Jurkat, Clone E6-1 (cell line): Measurements from ENCODE around the gene IRF2BP2.

Source experiments
- DNase-seq: peaks from one replicate; pipeline ENCODE4 v3.0.0-alpha.2; 2011; ENCODE audit warnings: low read depth, low spot score
- H3K4me3 ChIP-seq: 2 replicates; pipeline ENCODE4 v1.5.1; 2011; ENCODE audit warnings: mild to moderate bottlenecking, low read length, control low read depth, moderate library complexity

Gene IRF2BP2

DNA sequence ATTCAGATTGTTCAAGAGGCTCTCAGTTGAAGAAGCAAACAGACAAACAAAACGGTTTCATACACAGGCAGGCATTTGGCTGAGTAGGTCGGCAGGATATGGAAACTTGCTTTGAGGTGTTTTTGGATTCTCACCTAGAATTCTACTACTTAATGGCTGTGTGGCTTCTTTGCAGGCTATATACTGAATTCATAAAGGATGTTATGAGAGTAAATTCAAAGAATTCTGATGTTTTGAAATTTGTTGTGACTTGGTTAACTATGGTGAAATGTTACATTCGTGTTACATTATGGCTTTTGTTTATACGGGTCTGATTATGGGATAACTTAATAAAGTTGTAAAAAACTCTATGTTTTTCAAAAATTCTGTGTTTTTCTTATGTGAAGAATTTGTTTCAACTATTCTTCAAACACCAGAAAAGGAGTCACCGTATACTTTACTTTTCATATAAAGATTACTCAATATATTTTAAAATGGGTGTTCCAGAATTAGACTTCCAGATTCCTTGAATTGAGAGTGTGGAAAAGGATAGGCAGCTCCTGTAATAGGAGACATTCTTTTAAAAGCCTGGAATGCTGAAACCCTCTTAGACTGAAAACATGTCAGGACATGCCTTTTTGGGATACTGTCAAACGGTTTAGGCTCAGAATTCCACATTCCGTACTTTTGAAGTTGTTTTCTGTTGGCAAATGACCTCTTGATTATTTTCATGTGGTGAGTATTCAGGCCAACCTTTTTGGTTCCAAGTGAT, 8.2 kb upstream of the IRF2BP2 start:
- no peak overlapping the region for H3K4me3 ChIP-seq
- no peak for DNase-seq

DNA sequence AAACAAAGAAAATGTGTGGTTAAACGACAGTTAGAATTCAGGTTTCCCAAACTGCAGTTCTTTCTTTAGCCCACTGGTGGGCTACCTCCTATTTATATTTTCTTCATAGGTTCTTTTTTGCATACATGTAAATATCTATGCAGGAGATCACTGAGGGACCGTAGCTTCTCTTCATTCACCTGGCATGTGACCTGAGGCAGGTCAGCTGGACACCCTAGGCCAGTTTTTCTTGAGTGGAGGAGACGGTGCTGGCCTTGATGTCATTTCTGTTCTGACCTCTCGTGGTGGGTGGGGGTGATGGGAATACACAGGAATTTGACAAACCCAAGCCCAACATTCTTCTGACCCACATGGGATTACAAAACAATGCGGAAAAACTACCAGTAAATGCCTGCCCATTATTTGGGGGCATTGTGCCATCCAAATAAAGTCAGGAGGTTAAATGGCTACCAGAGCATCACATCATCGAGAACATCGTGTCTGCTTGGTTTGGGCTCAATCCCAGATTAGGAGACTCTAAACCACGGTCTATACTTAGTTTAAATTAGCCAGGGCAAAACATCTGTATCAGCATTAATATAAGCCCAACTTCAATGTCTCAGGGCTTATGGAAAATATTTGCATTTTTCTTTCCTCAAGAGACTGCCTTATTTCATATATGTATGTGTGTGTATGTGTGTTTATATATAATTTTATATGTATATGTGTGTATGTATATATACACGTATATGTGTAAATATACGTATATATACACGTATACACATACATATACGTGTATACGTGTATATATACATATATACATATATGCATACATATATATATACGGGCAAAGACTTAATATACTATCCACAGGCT, 7.4 kb upstream of the IRF2BP2 start:
- no peak for DNase-seq

DNA sequence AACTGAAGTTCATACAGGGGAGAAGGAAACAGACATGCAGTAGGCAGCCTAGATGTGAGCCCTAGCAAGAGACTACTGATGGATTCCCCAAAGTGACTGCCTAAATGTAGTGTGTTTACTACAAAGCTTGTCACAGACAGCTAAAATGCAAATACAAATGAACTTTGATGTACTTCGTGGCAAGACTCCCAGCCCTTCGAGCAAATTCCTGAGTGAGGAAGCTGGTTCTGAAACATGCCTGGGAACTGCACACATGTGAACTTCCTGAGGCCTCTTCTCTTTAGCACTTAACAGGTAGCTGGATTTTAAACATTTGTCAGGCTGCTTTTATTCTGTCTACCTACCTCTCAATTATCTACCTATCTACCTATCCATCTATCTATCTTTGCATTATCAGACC, 6.7 kb upstream of the IRF2BP2 start:
- no peak for DNase-seq
- H3K4me3 ChIP-seq, result no peak overlapping the region

More for the DNA sequence above, 7.4 kb upstream of the IRF2BP2 start:
- no peak overlapping the region for H3K4me3 ChIP-seq

DNA sequence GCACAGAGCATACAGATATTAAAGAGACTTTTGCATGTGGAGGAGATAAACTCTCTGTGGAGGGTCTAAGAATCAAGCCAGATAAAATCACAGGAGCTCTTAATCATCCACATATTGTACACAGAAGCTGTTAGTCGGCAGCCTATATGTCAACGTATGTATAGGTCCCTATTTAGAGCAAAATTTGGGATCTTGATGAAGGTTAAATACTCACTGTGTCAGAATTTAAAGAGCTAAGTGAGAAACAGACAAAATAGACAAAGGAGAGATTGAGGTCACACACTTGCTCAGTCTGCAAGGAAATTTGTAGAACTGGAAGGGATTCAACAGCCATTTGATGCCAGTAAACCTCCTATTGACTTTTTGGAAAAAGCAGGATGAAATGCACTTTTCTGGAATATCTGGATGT, 4.1 kb upstream of the IRF2BP2 start:
- no peak for DNase-seq
- H3K4me3 ChIP-seq, result no peak overlapping the region

DNA sequence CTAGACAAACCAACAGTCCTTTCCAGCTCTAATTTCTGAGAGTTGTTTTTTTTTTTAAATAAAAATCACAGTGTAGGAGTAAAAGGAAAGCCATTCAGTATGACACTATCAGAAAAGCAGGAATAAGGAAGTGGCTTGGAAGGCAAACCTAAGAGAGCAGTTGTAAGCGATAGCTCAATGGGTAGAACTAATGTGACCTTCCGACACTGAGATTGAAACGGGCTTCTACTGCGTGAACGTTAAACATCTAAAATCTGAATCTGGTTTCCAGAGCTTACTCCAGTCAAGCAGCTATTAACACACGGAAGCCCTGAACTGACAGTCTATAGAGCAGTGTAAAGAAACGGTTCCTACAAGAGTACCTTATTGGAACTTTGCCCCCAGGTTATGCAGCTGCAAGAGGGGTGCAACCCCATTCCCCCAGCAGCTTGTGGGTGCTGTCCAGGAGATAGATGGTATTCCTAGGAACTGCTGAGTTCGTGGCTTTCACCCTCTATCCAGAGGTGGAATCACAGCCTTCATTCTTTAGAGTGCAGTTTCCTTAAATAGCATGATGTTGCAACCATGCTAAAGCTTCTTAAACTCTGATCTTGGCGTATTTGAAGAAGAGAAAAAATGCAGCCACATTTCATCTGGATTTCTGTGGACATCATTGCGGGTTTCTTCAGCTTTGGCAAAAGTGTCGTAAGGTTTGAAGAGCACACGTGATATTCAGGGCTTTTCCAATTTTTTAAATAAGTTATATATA, 3.3 kb upstream of the IRF2BP2 start:
- no peak for DNase-seq
- peak overlapping the region; percentile 80 for H3K4me3 ChIP-seq

DNA sequence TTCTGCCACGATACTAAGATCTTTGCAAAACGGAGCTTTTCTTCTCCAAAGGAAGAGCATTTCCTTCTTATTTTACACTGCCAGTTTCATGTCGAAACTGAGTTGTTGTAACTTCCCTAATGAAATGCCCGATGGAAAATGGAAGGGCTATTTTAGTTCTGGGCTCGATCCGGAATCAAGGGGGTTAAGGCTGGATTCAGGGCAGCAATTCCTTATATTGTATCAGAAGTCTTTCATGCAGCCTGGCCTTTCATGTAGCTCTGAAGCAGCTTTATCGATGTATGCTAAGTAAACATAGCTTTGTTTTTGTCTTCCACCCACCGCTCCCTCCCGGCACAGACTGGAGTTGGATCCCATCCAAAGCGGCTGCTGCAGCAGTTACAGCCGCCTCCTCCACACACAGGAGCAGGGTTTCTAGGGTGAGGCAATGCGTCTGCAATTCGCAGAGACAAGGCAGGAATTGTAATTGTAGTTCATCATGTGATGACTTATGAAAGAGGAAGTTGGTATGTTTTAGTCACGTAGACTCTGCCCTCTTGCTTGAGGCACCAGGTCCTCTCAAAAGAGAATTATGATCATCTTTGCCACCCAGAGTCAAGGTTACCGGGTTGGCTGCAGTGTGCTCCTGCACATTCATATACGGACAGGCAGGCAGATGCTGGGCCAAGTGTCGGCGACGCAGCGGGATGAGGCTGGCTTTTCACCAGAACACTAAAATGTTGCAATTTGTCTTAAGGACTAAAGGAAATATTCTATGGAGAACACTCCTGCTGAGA, 2.6 kb upstream of the IRF2BP2 start:
- DNase-seq, result peak; percentile 89
- H3K4me3 ChIP-seq, result peak overlapping the region; percentile 80

DNA sequence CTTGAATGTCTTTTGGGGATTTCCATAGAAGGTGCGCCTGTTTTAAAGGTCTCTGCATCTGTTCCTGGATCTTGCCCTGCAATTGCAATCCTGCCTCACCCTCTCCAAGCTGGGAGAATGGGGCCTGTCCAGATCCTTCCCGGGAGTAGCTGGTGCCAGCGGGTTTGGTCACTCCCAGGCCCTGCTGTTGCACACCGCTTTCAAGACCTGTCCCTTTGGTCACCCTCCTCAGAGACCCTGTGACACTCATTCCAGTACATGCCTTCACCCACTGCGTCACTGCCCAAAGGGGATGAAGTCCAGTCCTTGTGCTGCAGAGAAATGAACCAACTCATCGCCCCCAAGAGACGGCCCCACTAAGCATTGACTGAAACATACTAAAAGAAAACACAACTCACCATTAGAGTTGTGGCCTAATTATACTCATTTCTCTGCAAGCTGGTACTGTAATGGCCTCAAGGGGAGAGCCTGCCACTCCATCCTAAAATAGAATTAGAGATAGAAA, 1.9 kb upstream of the IRF2BP2 start:
- no peak for DNase-seq
- H3K4me3 ChIP-seq, result peak overlapping the region; percentile 80

DNA sequence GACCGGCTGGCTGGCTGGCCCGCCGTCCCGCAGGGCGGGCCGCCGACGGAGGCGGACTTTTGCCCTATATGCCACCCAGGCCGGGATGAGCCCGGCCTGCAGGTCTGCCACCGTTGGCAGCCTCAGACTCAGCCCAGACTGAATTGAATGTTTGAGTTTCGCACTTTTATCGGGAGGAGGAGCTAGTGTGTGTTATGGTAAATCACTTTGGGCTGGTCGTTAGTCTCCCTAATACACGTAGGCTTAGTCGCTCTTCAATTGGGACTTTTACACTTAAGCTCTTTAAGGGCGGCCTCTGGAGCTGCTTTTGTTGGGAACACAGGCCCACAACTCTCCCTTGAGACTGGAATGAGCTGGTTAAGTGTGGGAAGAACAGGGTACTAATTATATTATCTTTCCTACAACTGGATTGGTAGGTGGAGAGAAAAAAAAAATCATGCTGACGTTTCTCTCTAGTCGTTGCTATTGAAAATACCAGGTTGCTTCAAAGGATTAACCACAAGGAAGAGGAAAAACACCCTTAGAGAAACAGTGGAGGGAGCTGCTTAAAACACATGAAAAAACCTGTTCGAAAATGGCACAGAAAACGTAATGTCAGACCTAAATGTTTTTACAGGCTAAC, 1.4 kb upstream of the IRF2BP2 start:
- peak overlapping the region; percentile 80 for H3K4me3 ChIP-seq
- DNase-seq, result peak; percentile 93

DNA sequence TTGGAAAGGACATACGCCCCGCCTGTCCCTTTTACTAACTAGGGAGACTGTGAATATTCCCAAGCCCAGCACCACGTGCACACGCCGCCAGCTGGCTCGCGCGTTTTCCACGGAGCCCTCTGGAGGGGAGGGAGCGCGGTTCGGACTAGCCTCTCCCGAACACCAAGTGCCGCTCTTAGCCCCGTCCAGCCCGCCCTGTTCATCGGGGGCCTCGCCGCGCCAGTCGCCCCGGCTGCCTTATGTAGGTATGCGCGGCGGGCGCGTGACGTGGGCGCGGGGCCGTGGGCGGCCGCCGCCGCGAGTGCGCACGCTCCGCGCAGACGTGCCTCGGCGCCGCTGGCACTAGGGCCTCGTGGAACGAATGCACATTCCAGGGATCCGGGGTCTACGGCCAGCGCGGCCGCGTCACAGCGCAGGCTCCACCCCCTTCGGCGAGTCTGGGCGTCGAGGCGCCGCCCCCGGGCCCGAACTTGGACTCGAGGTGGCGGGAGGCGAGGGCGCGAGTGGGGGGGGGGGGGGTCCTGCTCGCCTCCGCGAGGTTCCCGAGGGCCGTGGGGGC, 767 bp upstream of the IRF2BP2 start:
- peak; percentile 91 for DNase-seq
- peak overlapping the region; percentile 80 for H3K4me3 ChIP-seq

DNA sequence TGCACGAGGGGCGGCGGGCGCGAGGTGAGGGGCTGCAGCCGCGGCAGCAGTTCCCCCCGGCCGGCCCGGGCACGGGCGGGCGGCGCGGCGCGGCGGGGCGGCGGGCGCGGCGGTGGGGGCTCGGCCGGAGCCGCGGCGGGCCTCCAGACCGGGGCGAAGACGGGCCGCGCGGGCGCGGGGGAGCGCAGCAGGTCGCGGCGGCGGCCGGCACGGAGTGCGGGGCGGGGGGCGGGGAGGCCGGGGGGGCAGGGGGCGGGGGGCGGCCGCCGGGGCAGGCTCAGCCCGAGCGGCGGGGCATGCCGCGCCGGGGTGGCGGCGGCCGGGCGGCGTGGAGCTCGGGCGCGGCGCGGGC, 311 bp downstream of the IRF2BP2 start:
- H3K4me3 ChIP-seq, result peak overlapping the region; percentile 70; the same call in 1 of the 2 replicates
- DNase-seq, result no peak

DNA sequence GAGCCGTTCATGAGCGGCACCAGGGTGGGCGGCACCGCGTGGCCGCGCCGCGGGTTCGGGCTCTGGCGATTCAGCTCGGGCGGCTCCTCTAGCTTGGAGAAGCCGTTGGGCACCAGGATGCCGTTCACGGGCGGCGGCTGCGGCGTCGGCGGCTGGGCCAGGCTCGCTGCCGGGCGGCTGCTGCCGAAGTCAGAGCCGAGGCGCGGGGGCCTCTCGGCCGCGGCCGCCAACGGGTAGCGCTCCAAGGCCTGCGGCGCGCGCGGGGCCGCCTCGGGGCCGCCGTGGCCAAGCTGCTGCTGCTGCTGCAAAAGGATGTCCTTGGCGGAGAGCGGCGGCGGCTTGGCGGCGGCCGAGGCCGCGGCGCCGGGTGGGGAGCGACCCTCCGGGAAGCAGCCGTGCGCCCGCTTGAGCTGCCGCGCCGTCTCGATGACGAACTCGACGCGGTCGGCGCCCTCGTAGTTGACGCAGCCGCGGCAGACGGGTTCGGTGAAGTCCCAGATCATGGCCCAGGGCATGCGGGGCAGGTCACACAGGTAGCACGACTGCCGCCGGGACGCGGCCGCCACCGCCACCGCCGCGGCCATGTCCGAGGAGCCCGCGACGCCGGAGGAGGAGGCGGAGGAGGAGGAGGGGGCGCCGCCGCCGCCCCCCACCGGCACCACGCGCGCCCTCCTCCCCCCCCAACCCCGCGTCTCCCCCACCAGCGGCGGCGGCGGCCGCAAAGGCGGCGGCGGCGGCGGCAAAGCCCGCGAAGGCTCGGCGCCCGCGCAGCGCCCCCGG, 877 bp downstream of the IRF2BP2 start:
- no peak for DNase-seq
- H3K4me3 ChIP-seq, result peak overlapping the region; percentile 70

DNA sequence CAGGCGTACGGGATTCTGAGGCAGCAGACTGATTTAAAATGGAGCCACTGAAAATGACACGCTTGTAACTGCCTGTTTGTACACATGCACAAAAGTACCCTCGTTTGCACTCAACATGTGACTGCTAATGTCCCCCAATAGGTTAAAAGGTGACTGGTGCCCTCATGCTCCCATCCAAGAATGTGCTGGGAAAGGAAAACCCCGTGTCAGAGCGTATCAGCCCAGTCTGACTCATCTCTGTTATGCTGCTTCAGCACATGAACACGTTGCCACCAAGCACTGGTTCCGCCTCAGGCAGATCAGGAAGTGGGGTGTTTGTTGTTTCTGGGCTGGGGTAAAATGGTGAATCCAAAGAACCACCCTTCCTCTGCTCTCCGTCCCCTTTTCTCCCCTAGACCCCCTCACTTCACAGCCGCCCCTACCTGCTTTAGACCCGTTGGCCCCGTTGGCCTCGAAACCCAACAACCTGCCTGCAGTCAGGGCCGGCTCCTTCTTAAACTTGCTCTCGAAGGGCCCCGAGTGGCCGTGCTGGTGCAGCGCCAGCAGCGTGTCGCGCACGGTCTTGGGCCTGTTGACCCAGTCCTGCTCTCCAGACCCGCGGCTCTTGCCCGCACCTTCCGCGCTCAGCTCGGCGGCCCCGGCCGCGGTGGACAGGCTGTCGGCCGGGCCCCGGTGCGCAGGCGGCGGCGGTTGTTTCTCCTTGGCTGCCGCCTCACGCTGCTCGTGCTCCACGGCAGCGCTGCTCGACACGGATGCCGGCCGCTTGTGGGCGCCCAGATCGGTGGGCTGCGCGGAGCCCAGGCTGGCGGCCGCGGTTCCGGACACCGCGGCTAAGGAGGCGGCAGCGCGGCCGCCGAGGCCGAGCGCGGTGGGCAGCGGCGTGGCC, 1.7 kb downstream of the IRF2BP2 start:
- peak; percentile 75 for DNase-seq
- H3K4me3 ChIP-seq, result peak overlapping the region; percentile 70

DNA sequence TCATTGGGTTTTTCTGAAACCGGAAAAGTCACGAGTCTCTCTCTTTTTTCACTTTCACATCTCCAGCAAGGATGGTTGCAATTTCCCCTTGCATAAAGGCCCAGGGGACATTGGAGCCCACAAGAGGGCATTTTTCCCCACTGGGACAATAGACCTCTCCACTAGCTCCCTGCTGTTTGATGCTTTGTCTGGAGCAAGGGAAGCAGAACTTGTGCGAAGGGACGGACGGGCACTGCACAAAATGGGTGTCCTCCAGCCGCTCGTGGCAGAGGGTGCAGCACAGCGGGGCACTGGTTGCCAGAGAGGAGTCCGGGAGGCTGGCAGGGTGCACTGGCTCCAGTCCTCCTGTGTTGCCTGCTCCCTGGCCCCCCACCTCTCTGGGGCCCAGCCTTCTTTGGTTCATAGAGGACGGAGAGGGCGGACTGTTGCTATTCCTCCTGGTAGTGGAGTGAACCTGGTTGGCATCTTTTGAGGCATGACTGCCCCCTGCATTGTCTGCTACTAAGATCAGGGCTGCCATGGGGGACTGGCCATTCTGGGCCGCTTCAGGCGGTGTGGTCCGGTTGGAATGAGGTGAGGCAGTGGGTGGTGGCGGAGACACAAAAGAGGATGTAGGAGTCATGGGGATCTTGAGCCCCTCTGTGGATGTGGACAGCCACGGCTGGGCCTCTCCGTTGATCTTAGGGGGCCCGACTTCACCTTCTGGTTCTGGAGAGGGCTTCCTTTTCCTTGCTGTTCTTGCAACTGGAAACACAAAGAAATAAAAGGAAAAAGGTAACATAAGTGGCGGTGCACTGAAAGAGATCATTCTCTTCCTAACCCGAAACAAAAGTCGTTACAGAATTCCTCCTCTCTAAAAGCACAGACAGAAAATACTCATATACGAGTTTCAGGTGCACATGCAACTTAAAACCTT, 2.6 kb downstream of the IRF2BP2 start:
- peak overlapping the region; percentile 70 for H3K4me3 ChIP-seq
- no peak for DNase-seq

DNA sequence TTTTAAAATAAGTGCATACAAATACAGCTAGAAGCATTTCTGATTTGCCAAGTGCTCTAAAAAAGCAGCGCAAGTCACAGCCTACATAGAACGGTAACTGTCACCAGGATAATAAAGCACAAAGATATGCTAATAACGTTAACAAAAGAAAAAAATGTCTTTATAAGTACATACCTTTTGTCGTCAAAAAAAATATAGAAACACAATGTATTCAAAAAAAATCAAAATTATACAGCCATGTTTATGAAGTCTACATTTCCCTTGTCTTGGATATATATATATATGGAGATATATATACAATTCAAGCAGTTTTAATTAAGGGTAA, 3.2 kb downstream of the IRF2BP2 start:
- DNase-seq, result no peak

DNA sequence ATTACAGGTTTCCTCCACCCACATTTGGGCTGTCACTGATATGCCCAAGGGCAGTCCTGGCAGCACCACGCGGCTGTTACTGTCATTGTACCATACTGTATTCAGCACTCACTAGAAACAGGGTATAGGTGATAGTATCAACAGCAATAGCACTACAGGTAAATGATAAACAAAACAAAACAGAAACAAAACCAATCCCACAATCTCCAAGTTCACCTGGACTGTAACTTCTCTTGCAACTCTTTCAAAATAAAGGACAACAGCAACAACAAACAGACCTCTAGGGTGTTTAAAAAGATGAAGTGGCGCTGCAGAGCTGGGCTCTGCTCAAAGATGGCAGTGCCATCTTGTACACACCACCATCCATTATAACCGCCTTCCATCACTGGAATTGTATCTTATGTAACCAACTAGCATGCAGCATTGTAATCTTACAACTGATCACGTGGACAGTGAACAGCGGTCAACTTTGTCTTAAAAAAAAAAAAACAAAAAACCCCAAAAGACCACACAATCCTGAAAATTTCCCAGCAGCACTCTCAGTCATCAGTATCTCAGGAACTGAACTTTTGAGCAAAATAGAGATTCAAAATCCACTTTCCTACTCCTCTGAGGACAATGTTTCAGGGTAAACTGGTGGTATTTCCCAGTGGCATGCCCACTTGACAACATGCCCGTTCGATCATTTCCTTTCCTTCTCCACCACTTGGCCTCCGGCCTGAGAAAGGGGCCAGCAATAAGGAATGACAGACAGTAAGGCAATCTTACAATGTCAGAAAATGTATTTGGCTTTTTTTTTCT, 3.8 kb downstream of the IRF2BP2 start:
- DNase-seq, result no peak

More for the DNA sequence above, 3.2 kb downstream of the IRF2BP2 start:
- peak overlapping the region; percentile 70 for H3K4me3 ChIP-seq

More for the DNA sequence above, 3.8 kb downstream of the IRF2BP2 start:
- peak overlapping the region; percentile 70 for H3K4me3 ChIP-seq
